Parathyroid adenoma (tissue), 2 donors: Measurements from ENCODE around the gene YBX3.

ENCODE experiments used
- H2AFZ ChIP-seq: fragments of 300-600 bp; sonication (generic); one replicate; pipeline ENCODE4 v1.7.0; 2017; ENCODE audit warnings: antibody characterized with exemption, mild to moderate bottlenecking
- H3K27ac ChIP-seq: fragments of 300-600 bp; sonication (generic); one replicate; pipeline ENCODE4 v1.7.0; 2017
- H3K27me3 ChIP-seq: fragments of 300-600 bp; sonication (generic); one replicate; pipeline ENCODE4 v1.7.0; 2017; ENCODE audit warnings: low read length; ENCODE audit not compliant: control insufficient read depth, insufficient read depth
- H3K36me3 ChIP-seq: fragments of 300-600 bp; sonication (generic); one replicate; pipeline ENCODE4 v1.7.0; 2017; ENCODE audit warnings: low read length; ENCODE audit not compliant: control insufficient read depth, insufficient read depth
- H3K4me1 ChIP-seq: fragments of 300-600 bp; sonication (generic); one replicate; pipeline ENCODE4 v1.7.0; 2017; ENCODE audit warnings: control low read depth
- H3K4me2 ChIP-seq: fragments of 300-600 bp; sonication (generic); one replicate; pipeline ENCODE4 v1.7.0; 2017; ENCODE audit warnings: low read length
- H3K4me3 ChIP-seq: fragments of 300-600 bp; sonication (generic); one replicate; pipeline ENCODE4 v1.7.0; 2017; ENCODE audit warnings: low read depth, low read length
- H3K79me2 ChIP-seq: fragments of 300-600 bp; sonication (generic); one replicate; pipeline ENCODE4 v1.7.0; 2017; ENCODE audit warnings: control low read depth
- H3K9ac ChIP-seq: fragments of 300-600 bp; sonication (generic); one replicate; pipeline ENCODE4 v1.7.0; 2017; ENCODE audit warnings: mild to moderate bottlenecking
- H3K9me3 ChIP-seq: fragments of 300-600 bp; sonication (generic); one replicate; pipeline ENCODE4 v1.7.0; 2017; ENCODE audit warnings: low read length; ENCODE audit not compliant: control insufficient read depth
- CTCF ChIP-seq: fragments of 300-600 bp; sonication (generic); IDR thresholded peaks from one replicate; pipeline ENCODE4 v1.7.0; 2017; ENCODE audit warnings: antibody characterized with exemption, mild to moderate bottlenecking
- donor health status: primary hyperparathyroidism.

The YBX3 gene

GRCh38 chr12:10726945-10727344, 3.8 kb upstream of the YBX3 start:
- no peak overlapping the region for H3K9ac ChIP-seq
- H3K27ac ChIP-seq = no peak overlapping the region
- no peaks in the 10 kb centered on the region for H3K36me3 ChIP-seq
- H3K4me3 ChIP-seq = no peak overlapping the region
- no peaks in the 10 kb centered on the region for H3K27me3 ChIP-seq
- H3K9me3 ChIP-seq = no peaks in the 10 kb centered on the region
- no peak for TF ChIP-seq CTCF
- H3K79me2 ChIP-seq = peaks cover 6% of the 10 kb centered on the region
- no peak overlapping the region for H3K4me2 ChIP-seq
- H3K4me1 ChIP-seq = no peaks in the 10 kb centered on the region
- H2AFZ ChIP-seq = no peak overlapping the region

- H3K9ac ChIP-seq = no peak overlapping the region
- no peaks in the 10 kb centered on the region for H3K36me3 ChIP-seq
- no peak overlapping the region for H3K4me3 ChIP-seq
- no peaks in the 10 kb centered on the region for H3K27me3 ChIP-seq
- no peak overlapping the region for H3K27ac ChIP-seq
- peaks cover 8% of the 10 kb centered on the region for H3K4me1 ChIP-seq
- no peak overlapping the region for H3K4me2 ChIP-seq
- TF ChIP-seq CTCF = no peak
- no peak overlapping the region for H2AFZ ChIP-seq
- H3K79me2 ChIP-seq = peaks cover 12% of the 10 kb centered on the region
- no peaks in the 10 kb centered on the region for H3K9me3 ChIP-seq
These were observed 1.9 kb upstream of the YBX3 start for GRCh38 chr12:10725003-10725402.

GRCh38 chr12:10722502-10722904, 620 bp downstream of the YBX3 start:
- peak overlapping the region; percentile 90 for H3K4me2 ChIP-seq
- peak overlapping the region; percentile 83 for H3K27ac ChIP-seq
- no peak for TF ChIP-seq CTCF
- H3K27me3 ChIP-seq = no peaks in the 10 kb centered on the region
- peak overlapping the region; percentile 72 for H3K4me3 ChIP-seq
- H3K9ac ChIP-seq = peak overlapping the region; percentile 32
- peaks cover 8% of the 10 kb centered on the region for H3K4me1 ChIP-seq
- H3K36me3 ChIP-seq = no peaks in the 10 kb centered on the region
- peak overlapping the region; percentile 90 for H2AFZ ChIP-seq
- no peaks in the 10 kb centered on the region for H3K9me3 ChIP-seq
- H3K79me2 ChIP-seq = peaks cover 14% of the 10 kb centered on the region

GRCh38 chr12:10721651-10722501, 1.2 kb downstream of the YBX3 start:
- Histone ChIP-seq H3K9me3 (no peaks in the 10 kb centered on the region), H3K4me2 (peak overlapping the region; percentile 90)
- no peak for TF ChIP-seq CTCF

More at GRCh38 chr12:10721651-10722501, 1.2 kb downstream of the YBX3 start:
- Histone ChIP-seq H3K36me3 (no peaks in the 10 kb centered on the region), H3K79me2 (peaks cover 14% of the 10 kb centered on the region), H3K27me3 (no peaks in the 10 kb centered on the region), H3K27ac (peak overlapping the region; percentile 83), H3K9ac (peak overlapping the region; percentile 32), H2AFZ (peak overlapping the region; percentile 90), H3K4me3 (peak overlapping the region; percentile 72), H3K4me1 (peaks cover 8% of the 10 kb centered on the region)
